ENCODE data around the gene KISS1. TPM values are rescaled to one million over a fixed set of nuclear protein-coding genes. Genes with fewer than 3 reads are reported as not detected.

The KISS1 gene
- polyA plus RNA-seq, 1 of the 3 experiments (the other 2 are of a cell fraction), result 0.10 TPM

DNA sequence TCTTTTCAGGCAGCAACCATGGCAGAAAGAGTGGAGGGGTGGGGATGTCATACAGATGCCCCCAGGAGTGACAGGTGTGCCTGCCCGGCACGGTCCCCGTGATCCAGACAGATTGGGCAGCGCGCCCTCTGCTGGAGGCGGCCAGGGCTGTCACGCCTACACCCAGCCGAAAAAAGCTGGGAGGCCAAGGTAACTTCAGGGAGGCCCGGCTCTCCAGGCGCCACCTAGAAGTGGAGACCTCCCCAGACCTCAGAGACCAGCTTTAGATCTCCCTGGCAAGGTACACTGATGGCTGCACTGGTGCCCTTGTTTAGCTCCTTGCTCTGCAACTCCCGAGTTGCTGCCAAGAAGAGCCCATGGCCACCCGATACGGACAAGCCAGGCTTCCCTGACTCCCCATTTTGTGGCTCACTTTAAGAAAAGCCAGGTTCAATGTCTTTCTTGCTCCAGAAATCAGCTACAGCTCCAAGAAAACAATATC, 10.9 kb upstream of the KISS1 start (continued):
- TF ChIP-seq CHD2 (IDR thresholded peaks at IDR 0.05; ENCODE audit: low read length, partially characterized antibody) (no peak), ELF1 (IDR thresholded peaks at IDR 0.05) (no peak), SIN3A (IDR thresholded peaks at IDR 0.05; ENCODE audit: borderline replicate concordance, low read depth, low read length) (no peak), RCOR1 (IDR thresholded peaks at IDR 0.05; ENCODE audit: low read length) (no peak), SMC3 (IDR thresholded peaks at IDR 0.05; ENCODE audit: low read depth, low read length) (peak; percentile 81)
- TF ChIP-seq, protein P1, sequence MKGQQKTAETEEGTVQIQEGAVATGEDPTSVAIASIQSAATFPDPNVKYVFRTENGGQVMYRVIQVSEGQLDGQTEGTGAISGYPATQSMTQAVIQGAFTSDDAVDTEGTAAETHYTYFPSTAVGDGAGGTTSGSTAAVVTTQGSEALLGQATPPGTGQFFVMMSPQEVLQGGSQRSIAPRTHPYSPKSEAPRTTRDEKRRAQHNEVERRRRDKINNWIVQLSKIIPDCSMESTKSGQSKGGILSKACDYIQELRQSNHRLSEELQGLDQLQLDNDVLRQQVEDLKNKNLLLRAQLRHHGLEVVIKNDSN (IDR thresholded peaks at IDR 0.05; ENCODE audit: borderline replicate concordance, low read depth), result no peak

DNA sequence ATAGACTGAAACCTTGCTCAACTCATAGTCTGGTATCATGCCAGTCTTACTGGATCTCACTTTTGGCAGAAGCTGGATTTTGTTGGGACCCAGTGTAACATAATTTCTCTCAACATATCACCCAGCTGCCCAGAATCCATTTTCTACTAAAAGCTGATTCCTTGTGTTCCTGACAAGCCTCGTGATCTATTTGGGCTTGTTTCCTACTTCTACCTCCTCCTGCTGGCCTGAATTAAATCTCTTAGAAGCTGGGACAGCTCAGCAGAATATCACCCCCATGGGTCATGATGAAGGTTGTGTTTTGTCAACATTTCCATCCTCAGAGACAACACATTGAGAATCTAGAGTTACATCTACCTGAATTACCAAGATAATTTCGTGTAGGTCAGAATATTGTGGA, 9.8 kb upstream of the KISS1 start:
- Histone ChIP-seq H3K79me2 (ENCODE audit: insufficient read depth) (no peaks in the 10 kb centered on the region), H3K36me3 (replicated peaks in 1 of 2; ENCODE audit: control insufficient read depth in 1 of 2, insufficient read depth in 2 of 2, low read length in 1 of 2) (no peaks in the 10 kb centered on the region), H4K20me1 (ENCODE audit: insufficient read depth) (no peaks in the 10 kb centered on the region), H3K9ac (no peak overlapping the region), H3K27ac (ENCODE audit: low read depth in 2 of 2, low read length in 1 of 2) (no peak overlapping the region), H3K4me2 (no peak overlapping the region), H3F3A (replicated peaks; ENCODE audit: insufficient read depth) (no peaks in the 10 kb centered on the region), H2AFZ (ENCODE audit: low read depth) (no peak overlapping the region), H3K9me2 (no peaks in the 10 kb centered on the region), H3K4me1 (ENCODE audit: control insufficient read depth in 1 of 2, insufficient read depth in 2 of 2, low read depth in 1 of 2, low read length in 1 of 2) (peaks cover 0 to 3% of the 10 kb centered on the region in 2 experiments; a peak in 1 of 4 replicates), H3K9me3 (no peaks in the 10 kb centered on the region), H3K27me3 (ENCODE audit: insufficient read depth) (peaks cover 3% of the 10 kb centered on the region; the same call in 1 of the 2 replicates), H3K4me3 (ENCODE audit: low read depth in 2 of 2, low read length in 1 of 2) (no peak overlapping the region)
- 49% methylated on average over 2 of the region's 2 CpGs for WGBS (ENCODE audit: low lambda C conversion rate)
- TF ChIP-seq, protein P2, sequence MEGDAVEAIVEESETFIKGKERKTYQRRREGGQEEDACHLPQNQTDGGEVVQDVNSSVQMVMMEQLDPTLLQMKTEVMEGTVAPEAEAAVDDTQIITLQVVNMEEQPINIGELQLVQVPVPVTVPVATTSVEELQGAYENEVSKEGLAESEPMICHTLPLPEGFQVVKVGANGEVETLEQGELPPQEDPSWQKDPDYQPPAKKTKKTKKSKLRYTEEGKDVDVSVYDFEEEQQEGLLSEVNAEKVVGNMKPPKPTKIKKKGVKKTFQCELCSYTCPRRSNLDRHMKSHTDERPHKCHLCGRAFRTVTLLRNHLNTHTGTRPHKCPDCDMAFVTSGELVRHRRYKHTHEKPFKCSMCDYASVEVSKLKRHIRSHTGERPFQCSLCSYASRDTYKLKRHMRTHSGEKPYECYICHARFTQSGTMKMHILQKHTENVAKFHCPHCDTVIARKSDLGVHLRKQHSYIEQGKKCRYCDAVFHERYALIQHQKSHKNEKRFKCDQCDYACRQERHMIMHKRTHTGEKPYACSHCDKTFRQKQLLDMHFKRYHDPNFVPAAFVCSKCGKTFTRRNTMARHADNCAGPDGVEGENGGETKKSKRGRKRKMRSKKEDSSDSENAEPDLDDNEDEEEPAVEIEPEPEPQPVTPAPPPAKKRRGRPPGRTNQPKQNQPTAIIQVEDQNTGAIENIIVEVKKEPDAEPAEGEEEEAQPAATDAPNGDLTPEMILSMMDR (IDR thresholded peaks at IDR 0.05), result peak; percentile 25
- TF ChIP-seq, protein P3, sequence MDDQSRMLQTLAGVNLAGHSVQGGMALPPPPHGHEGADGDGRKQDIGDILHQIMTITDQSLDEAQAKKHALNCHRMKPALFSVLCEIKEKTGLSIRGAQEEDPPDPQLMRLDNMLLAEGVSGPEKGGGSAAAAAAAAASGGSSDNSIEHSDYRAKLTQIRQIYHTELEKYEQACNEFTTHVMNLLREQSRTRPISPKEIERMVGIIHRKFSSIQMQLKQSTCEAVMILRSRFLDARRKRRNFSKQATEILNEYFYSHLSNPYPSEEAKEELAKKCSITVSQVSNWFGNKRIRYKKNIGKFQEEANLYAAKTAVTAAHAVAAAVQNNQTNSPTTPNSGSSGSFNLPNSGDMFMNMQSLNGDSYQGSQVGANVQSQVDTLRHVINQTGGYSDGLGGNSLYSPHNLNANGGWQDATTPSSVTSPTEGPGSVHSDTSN (IDR thresholded peaks at IDR 0.05), result no peak
- TF ChIP-seq FOXJ3 (CRISPR knock-in tag; IDR thresholded peaks at IDR 0.05), result no peak
- TF ChIP-seq, protein P4, sequence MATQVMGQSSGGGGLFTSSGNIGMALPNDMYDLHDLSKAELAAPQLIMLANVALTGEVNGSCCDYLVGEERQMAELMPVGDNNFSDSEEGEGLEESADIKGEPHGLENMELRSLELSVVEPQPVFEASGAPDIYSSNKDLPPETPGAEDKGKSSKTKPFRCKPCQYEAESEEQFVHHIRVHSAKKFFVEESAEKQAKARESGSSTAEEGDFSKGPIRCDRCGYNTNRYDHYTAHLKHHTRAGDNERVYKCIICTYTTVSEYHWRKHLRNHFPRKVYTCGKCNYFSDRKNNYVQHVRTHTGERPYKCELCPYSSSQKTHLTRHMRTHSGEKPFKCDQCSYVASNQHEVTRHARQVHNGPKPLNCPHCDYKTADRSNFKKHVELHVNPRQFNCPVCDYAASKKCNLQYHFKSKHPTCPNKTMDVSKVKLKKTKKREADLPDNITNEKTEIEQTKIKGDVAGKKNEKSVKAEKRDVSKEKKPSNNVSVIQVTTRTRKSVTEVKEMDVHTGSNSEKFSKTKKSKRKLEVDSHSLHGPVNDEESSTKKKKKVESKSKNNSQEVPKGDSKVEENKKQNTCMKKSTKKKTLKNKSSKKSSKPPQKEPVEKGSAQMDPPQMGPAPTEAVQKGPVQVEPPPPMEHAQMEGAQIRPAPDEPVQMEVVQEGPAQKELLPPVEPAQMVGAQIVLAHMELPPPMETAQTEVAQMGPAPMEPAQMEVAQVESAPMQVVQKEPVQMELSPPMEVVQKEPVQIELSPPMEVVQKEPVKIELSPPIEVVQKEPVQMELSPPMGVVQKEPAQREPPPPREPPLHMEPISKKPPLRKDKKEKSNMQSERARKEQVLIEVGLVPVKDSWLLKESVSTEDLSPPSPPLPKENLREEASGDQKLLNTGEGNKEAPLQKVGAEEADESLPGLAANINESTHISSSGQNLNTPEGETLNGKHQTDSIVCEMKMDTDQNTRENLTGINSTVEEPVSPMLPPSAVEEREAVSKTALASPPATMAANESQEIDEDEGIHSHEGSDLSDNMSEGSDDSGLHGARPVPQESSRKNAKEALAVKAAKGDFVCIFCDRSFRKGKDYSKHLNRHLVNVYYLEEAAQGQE (IDR thresholded peaks at IDR 0.05; ENCODE audit: low read depth, low read length), result no peak
- no peak for DNase-seq
- POLR2A ChIA-PET, result no interaction called here
- CTCF ChIA-PET, result interaction anchor here (0.6 to 7.4 kb wide), 20 partner anchors 8 to 335 kb away, joined by 3 to 157 read pairs (median 10); partner anchors contain the start of genes GOLT1A, KISS1, PLEKHA6 and REN

Measured in SK-N-SH (cell line).